ENCODE measurements around the gene RUSF1. TPM values are rescaled to one million over a fixed set of nuclear protein-coding genes. Genes with fewer than 3 reads are reported as not detected.
A peak's percentile ranks its signal among the peaks of the same experiment; 100 is the strongest.
"Not testable (repeated sequence)": the region's sequence is repeated elsewhere in the genome, so short reads cannot be mapped to it uniquely, and the experiment has no call there.

RUSF1 gene
- total RNA-seq, 1 experiment from 2014 or later: 53.3 TPM

DNA sequence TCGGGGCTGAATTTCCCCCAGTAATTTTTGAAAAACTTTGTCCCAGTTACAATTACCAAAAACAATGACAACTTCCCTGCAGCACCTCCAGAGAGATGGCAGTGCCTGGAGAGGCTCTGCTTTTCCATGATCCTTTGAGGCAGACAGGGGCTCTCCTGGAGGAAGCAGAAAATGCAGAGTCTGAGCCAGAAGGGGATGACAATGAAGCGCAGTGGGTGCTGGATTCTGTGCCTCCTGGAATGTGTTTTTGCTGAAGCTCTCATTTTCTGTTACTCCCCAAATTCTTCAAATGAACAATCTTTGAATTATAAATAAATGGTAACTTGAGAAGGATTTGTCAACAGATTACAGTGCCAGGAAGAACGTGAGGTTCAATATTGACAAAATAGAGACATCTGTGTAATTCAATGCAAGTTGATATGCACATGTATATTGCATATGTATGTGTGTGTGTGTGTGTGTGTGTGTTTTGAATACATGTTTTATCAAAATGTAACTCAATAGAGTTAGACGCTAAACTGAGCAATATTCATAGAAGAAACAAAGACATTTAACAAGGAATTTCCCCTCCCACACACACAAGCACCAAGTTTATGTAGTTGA is 9.7 kb upstream of the RUSF1 start:
- no peak for DNase-seq (ENCODE audit: low spot score)

GRCh38 chr16:31513884-31514283 is 5.7 kb upstream of the RUSF1 start:
- no peak for DNase-seq (ENCODE audit: low spot score)

GRCh38 chr16:31513126-31513525 is 4.9 kb upstream of the RUSF1 start:
- peak; percentile 20 for DNase-seq (ENCODE audit: low spot score)

DNA sequence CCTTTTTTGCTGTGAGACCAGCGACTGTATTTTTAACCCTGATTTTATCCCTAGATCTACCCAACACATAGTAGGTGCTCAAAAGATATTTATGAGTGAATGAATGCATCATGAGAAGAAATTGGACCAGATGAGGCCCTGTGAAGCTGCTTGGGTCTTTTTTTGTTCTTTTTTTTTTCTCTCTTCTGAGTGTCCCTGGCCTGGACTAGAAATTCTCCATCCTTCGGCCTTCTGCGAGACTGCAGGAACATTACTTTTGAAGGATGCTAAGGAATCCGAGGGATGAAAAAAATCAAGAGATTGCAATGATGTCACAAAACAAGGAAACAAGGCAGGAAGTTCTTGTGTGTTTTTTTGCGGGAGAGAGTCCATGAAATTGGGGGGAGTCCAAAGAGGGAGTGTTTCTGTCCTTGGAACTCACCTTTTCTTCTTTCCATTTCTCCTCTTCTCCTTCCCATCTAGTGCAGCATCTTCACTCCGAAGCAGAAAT is 560 bp upstream of the RUSF1 start:
- DNase-seq (ENCODE audit: low spot score): no peak

GRCh38 chr16:31507617-31507928 is 618 bp downstream of the RUSF1 start:
- DNase-seq (ENCODE audit: low spot score): peak; percentile 31

- DNase-seq (ENCODE audit: low spot score): no peak
These were observed 2.7 kb downstream of the RUSF1 start for GRCh38 chr16:31505483-31505882.

GRCh38 chr16:31504159-31504558 is 4.0 kb downstream of the RUSF1 start:
- DNase-seq (ENCODE audit: low spot score): no peak

- DNase-seq (ENCODE audit: low spot score): not testable (repeated sequence)
These were observed 4.6 kb downstream of the RUSF1 start for GRCh38 chr16:31503555-31503954.

- no peak for DNase-seq (ENCODE audit: low spot score)
These were observed 5.2 kb downstream of the RUSF1 start for GRCh38 chr16:31502981-31503380.

DNA sequence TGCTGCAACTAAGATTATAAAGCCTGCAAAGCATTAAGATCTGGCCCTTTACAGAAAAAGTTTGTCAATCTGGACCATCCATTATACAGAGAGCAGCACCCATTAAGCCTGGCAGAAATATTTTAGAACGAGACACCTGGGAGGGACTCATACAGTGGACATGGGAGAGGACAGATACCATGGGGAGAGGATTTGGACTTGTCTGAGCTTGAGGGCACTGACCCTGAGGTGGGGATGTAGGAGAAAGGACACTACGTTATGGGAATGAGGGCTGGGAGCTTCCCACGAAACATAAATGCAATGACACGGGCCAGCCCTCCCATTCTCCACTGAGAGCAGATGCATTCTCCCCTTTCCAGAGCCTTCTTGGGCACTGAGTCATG is 6.2 kb downstream of the RUSF1 start:
- DNase-seq (ENCODE audit: low spot score): no peak

DNA sequence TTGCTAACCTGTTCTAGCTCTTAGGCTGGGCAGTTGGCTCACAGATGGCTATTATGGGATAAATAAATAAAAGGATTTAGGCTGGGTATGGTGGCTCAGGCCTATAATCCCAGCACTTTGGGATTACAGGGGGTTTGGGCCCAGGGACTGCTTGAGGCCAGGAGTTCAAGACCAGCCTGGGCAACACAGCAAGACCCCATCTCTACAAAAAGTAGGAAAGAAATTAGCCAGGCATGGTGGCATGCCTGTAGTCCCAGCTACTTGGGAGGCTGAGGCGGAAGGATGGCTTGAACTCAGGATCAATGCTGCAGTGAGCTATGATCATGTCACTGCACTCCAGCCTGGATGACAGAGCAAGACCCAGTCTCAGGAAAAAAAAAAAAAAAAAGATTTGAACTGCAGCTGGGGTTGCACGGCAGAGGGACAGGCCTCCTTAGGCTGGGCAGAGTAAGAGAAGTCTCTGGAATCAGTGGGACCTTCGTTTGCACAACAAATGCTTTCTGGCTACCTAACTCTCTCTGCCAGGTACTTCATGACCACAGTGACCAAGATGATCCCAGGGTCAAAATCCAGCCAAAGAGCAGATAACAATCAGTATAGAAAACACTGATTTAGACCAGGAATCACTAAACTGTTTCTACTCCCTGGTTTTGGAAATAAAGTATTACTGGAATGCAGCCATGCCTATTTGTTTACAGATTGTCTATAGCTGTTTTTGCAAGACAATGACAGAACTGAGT is 6.8 kb downstream of the RUSF1 start:
- DNase-seq (ENCODE audit: low spot score): no peak

GRCh38 chr16:31499928-31500327 is 8.3 kb downstream of the RUSF1 start:
- no peak for DNase-seq (ENCODE audit: low spot score)

DNA sequence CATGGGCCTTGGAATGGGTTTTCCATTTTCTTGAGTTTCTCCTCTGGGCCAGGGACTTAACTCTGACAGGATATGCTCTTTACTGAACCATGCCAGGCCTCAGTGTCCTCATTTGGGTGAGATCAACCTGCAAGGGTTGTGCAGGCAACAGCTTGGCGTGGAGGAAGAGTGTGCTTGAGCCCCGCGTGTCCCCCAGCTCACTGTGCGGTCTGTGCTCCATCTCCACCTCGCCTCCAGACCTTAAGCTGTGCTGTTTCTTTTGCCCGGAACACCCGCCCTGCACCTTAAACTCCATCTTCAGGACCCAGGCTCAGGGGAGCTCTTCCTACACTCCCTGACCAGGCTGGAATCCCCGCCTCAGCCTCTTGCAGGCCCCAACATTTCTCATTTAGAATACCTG is 9.7 kb downstream of the RUSF1 start:
- no peak for DNase-seq (ENCODE audit: low spot score)

DNA sequence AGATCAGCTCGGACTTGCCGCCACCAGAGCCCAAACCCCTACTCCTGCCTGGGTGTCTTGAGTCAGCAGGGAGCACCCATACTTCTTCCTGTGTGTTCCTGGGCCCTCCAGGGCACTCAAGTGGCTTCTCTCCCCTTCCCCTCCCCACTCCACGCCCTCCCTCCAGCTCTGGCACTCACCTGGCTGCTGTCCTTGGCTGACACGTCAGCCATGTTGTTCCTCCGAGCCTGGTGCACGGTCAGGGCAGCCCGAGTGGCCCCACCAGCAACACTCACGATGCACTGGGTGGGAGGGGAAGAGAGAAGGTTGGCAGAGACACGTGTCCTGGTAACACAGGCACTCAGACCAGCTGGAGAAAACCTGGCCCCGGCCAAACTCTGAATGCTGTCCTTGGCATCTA is 11.5 kb downstream of the RUSF1 start:
- no peak for DNase-seq (ENCODE audit: low spot score)

GRCh38 chr16:31493506-31494125 is 14.6 kb downstream of the RUSF1 start:
- DNase-seq (ENCODE audit: low spot score): no peak

- no peak for DNase-seq (ENCODE audit: low spot score)
These were observed 16.3 kb downstream of the RUSF1 start for GRCh38 chr16:31491778-31492418.

GRCh38 chr16:31489616-31490584 is 18.3 kb downstream of the RUSF1 start:
- no peak for DNase-seq (ENCODE audit: low spot score)

DNA sequence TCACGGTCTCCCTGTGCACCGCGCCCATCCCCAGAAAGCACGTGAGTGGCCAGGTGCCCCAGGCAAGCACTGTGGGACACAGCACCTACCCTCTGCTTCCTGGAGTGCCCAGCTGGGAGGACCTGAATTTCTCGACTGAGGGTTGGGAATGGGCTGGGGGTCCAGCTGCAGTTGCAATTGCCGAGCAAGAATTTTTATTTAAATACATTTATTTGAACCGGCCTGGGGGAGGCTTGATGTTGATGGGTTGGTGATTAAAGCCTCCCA is 19.0 kb downstream of the RUSF1 start:
- no peak for DNase-seq (ENCODE audit: low spot score)

DNA sequence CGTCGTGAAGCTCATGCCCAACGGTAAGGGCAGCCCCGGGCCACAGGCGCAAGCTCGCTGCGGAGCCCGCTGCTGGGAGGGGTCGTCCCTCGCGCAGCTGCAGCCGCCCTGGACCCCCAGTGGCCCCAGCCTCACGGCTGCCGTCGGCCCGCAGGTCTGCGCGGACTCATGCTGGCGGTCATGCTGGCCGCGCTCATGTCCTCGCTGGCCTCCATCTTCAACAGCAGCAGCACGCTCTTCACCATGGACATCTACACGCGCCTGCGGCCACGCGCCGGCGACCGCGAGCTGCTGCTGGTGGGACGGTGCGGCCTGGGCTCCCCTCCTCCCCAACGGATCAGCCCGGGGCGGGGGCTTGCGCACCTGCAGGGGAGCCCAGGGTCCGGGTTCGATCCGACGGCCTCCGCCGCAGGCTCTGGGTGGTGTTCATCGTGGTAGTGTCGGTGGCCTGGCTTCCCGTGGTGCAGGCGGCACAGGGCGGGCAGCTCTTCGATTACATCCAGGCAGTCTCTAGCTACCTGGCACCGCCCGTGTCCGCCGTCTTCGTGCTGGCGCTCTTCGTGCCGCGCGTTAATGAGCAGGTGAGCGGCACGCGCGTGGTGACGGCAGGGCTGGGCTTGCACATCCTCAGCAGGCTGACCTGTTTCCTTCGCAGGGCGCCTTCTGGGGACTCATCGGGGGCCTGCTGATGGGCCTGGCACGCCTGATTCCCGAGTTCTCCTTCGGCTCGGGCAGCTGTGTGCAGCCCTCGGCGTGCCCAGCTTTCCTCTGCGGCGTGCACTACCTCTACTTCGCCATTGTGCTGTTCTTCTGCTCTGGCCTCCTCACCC is 19.5 kb downstream of the RUSF1 start:
- DNase-seq (ENCODE audit: low spot score): no peak

DNA sequence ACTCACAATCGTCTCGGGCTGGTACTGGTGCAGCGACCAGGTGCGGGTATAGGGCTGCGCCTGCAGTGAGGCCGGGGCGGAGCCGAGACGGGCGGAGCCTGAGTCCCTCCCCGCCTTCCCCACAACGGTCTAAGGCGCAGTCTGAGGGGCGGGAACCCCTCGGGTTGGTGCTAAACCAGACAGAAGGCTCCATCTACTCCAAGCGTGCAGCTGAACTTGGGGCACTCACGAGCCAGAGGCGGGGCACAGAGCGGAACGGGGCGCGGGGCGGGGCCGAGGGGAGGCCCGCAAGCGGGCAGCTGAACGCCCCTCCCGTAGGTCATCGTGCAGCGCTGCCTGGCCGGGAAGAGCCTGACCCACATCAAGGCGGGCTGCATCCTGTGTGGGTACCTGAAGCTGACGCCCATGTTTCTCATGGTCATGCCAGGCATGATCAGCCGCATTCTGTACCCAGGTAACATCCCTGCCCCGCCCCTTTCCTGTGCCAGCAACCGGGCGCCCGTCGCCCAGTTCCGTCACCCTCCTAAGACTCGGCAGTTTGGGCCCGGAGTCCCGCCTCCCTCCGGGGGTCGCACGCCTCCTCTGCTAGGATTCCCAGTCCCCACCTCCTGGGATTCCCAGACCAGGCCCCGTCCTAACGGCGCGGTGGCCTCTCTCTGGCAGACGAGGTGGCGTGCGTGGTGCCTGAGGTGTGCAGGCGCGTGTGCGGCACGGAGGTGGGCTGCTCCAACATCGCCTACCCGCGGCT is 20.3 kb downstream of the RUSF1 start:
- DNase-seq (ENCODE audit: low spot score): peak; percentile 54

Measured in HT-29 (cell line).